HG03378 (cell line): Measurements from ENCODE around the gene SOX13.

Experiments used
- ATAC-seq: cut with Tn5 transposase; IDR thresholded peaks from one replicate; pipeline ENCODE4 v1.9.1; 2021; ENCODE audit warnings: mild to moderate bottlenecking, moderate library complexity; ENCODE audit not compliant: unreplicated experiment

The SOX13 gene

DNA sequence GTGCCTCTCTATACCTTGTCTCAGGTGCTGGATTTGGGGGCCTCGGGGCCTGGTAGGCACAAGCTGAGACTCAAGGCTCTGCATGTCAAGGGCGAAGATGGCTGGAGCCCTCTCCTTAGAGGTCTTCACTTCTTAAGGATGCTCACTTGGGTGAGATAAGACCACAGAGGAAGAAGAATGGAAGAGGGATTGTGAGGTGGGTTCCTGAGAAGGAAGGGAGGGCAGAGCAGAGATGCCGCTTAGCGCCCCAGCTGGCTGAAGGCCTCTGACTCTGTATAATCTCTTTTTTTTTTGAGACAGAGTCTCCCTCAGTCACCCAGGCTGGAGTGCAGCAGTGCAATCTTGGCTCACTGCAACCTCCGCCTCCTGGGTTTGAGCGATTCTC is 32.2 kb downstream of the SOX13 start:
- no peak for ATAC-seq

DNA sequence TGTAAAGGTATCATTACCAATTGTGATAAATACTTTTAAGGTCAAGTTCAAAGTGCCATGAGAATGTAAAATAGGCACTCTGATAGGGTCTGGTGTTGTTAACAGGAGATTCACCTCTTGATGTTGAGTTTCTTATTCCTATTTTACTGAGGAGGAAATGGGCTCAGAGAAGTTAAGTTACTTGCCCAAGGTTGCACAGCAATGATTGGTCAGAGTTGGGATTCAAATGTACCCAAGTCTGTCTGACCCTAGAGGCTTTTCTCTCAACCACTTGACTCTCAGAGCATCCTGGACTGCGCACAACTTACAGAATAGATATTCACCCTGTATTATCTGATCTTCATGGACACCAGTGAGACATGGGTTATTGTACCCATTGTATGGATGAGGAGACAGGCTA is 33.9 kb downstream of the SOX13 start:
- no peak for ATAC-seq

GRCh38 chr1:204107892-204108291 is 35.0 kb downstream of the SOX13 start:
- no peak for ATAC-seq

DNA sequence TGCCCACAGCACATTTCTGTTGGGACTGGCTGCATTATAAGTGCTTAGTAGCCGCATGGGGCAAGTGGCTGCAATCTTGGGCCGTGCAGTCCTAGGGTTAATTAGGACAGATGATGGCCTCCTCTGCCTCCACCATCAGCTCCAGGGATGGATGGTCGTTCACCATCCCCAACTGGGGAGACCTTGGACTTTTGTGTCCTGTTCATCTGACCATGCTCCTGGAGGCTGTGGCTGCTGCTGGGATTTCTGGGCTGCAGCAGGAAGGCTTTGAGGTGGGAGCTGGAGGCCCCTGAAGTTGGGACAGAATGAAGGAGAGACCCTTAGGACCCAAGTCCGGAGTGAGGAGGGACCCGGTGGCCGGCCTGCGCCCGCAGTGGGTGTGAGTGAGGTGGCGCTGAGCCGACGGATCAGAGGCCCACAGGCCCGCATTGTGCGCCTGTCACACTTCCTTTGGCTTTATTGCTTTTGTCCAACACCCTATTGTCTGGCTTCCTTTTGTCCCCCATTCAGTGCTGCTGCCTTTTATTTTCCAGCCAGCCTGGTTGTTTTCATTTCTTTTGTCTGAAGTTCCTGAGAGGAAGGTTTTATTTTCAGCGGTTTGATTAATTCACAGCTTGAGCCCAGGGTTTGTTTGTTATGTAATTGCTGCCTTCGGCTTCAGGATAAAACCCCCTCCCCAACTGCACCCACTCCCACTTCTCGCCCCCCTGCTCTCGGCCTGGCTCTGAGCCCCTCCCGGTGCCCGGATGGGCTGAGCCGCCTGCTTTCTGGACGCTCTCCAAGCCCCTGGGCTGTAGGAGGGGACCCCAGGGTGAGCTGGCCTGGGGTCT is 35.6 kb downstream of the SOX13 start:
- ATAC-seq: no peak

DNA sequence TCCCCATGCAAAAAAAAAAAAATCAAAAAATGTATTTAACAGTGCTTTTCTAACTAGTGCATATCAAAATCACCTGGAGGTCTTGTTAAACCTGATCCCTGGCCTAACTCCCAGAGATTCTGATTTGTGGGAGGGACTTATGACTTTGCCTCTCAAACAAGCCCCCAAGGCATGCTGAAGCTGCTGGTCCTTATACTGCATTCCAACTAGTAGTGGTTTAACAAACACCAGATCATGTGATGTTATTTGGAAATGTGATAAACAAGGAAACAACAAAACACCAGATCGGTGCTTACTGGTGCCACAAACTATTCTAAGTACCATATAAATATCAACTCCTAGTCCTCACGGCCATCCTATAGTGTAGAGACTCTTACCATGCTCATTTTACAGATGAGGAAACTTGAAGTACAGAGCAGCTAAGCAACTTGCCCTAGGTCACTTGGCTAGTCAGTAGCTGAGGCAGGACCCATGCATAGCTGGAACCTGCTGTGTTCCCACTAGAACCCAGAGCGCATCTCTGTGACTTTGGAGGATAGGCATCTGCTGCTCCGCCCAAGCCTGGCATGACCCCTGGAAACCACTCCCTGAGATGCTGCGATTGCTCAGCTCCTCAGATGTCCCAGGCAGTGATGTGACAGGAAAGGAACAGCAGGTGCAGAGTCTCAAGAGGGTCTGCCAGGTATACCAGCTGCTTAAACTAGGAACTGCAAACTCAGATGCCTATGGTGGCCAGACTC is 38.1 kb downstream of the SOX13 start:
- no peak for ATAC-seq

DNA sequence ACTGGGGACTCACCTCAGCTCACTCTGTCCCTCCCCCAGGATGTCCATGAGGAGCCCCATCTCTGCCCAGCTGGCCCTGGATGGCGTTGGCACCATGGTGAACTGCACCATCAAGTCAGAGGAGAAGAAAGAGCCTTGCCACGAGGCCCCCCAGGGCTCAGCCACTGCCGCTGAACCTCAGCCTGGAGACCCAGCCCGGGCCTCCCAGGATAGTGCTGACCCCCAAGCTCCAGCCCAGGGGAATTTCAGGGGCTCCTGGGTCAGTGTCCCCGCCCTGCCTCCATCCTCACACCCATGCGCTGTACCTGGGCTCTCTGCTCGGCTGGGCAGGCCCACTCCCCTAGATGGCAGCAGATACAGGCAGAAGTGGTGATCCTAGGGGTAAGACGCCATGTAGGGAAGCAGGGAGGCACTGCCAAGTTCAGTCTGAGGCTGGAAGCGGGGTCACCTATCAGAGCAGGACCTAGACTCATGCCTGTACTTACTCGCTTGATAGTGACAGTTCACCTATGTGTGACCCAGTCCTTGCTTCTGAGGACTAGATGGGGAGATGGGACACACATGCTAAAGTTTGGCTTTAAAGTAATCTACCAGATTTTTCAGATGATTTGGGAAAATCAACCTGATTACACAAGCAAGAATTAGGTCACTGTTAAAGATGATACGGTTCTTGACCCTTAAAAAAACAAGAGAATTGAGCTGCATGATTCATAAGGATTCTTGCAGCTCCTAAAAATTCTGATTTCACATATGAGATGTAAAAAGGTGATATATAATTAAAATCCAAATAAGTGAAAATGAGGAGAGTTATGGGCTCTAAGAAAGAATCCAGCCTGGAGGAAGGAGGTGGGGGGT is 40.2 kb downstream of the SOX13 start:
- ATAC-seq: no peak

GRCh38 chr1:204113896-204114295 is 41.0 kb downstream of the SOX13 start:
- no peak for ATAC-seq

DNA sequence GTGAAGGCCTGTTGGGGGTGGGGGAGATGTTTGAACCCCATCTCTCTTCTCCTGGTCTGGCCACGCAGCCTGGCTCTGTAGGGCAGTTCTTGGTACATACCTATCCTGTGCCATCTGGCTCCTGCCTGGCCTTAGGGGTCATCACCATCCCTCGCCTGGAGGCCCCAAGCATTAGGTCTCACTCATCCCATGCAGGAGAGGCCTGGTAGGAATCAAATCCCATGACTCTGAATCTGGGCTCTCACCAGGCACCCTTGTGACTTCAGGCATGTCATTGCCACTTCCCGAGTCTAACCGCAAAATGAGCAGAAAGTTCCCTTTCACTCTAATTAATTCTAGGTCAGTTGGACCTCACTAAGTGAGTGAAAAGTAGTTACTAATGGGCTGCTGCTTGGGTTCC is 41.7 kb downstream of the SOX13 start:
- ATAC-seq: no peak

DNA sequence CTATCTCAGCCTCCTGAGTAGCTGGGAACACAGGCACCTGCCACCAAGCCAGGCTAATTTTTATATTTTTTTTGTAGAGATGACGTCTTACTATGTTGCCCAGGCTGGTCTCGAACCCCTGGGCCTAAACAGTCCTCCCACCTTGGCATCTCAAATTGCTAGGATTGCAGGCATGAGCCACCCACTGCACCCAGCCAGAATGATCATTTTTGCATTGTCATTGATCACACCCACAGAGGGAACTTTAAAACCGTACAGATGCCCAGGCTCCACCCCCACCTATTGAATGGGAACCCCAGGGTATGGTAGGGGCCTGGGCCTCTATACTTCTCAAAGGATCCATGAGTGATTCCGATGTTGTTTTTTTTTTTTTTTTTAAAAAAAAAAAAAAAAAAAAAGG is 42.2 kb downstream of the SOX13 start:
- ATAC-seq: no peak

DNA sequence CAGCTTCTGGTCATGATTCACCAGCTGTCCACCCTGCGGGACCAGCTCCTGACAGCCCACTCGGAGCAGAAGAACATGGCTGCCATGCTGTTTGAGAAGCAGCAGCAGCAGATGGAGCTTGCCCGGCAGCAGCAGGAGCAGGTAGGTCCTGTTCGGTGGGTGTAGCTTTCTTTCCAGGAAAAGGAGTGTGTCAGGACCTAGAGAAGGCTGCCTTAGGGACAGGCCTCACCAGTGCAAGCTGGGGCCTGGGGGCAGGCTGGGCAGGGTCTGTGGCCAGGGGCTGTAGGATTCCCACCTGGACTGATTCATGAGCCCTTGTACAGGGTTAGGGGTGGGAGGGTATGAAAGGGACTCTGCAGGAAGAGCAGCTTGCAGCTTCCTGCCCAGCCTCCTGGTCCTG is 43.6 kb downstream of the SOX13 start:
- no peak for ATAC-seq

DNA sequence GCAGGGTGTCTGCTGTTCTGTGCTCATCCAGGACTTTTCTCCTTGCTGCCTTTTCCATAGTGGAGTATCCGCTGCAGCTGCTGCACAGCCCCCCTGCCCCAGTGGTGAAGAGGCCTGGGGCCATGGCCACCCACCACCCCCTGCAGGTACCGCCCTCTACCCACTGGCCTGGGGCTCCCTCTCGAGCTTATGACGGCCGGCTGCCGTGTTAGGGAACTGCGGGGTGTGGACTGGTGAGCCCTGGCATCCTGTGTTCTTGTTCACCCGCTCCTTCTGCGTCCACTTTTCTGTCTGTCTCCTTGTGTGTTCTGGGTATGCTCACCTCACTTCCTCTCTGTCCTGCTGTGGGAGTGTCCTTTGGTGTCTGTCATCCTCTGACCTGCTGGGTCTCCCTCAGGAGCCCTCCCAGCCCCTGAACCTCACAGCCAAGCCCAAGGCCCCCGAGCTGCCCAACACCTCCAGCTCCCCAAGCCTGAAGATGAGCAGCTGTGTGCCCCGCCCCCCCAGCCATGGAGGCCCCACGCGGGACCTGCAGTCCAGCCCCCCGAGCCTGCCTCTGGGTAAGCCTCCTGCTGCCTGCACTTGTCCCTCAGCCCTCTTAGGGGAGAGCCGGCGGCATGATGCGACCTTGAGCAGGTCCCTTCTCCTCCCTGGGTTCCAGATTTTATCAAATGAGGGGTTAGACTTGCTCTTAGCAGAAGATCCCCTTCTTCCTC is 49.1 kb downstream of the SOX13 start:
- no peak for ATAC-seq

DNA sequence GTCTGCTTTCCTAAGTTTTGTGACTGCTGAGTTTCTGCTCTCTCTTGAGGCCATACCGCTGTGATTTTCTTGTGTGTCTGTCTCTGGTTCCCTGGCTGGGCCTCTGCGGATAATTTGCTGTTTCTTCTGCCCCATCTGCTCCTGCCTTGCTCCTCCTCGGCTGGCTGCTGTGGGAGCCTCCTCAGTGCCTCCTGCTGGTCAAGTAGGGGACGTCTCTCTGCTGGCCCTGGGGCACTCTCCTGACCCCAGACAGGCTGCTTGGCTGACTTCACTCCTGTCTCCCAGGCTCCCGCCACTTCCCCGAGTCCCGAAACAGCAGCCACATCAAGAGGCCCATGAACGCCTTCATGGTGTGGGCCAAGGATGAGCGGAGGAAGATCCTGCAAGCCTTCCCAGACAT is 50.5 kb downstream of the SOX13 start:
- no peak for ATAC-seq

GRCh38 chr1:204124639-204125038 is 51.7 kb downstream of the SOX13 start:
- no peak for ATAC-seq

- ATAC-seq: no peak
These were observed 52.9 kb downstream of the SOX13 start for GRCh38 chr1:204125759-204126351.

GRCh38 chr1:204126386-204126785 is 53.5 kb downstream of the SOX13 start:
- no peak for ATAC-seq

- no peak for ATAC-seq
These were observed 54.0 kb downstream of the SOX13 start for GRCh38 chr1:204126956-204127355.

GRCh38 chr1:204127597-204128242 is 54.8 kb downstream of the SOX13 start:
- ATAC-seq: no peak

DNA sequence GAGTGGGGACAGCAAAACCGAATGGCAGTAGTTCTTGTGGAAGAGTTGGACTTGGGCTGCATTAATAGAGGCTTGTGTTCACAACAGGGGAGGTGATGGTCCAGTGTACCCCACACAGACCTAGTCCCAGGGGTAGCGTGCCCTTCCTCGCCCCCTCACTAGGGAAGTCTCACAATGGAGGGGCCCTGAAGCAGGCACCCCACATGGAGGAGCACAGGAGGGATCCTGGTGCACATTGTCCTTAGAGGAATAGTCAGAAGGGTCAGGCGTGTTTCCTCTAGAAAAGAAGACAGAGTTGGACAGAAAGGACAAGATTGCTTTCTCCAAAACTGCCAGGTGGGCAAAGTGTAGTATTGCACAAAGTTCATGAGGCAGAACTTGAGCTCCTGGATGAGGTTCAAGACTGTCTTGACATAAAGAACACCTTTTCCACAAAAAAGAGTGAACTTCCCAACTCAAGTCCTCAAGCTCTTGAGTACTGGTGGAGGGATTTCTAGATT is 55.6 kb downstream of the SOX13 start:
- no peak for ATAC-seq

DNA sequence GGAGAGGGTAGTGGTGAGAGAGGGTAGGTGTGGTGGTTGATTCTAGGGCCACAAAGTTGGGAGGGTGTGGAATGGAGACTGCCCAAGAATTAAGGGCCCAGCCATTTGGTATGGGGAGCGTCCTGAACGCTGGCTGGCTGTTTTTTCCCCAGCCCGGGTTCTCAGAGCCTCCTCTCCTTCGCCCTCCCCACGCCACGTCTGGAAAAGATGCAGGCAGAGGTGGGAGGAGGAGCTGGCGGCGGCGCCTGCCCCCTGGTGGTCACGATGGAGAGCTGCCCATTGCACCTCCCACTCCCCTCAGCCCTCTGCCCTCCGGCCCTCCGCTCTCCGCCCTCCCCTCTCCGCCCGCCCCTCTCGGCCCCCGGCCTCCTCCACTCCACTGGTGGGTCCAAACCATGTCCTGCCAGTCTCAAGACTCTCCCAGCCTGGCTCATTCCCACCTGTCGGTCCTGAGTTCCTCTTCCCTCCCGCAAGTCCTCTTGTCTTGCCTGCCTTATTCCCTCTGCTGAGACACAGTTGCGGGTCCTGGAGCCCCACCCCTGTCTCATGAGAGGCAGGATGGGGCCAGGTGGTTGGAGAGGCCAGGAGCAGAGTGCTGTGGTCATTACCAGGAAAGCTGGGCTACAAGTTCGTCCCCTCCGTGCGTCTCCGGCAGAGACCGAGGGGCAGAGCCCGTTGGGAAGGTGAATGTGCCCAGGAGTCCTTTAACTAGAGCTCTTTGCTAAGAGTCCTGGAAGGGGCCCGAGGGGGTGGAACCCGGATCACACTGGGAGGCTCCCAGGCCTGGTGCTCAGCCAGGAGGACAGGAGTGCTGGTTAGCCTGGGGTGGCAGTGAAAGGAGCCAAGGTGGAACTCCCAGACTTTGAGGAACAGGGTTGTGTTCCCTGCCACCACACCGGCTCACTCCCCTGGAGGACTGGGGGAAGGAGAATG is 56.3 kb downstream of the SOX13 start:
- no peak for ATAC-seq
